ENCODE data around the gene RNF44.

Gene RNF44

DNA sequence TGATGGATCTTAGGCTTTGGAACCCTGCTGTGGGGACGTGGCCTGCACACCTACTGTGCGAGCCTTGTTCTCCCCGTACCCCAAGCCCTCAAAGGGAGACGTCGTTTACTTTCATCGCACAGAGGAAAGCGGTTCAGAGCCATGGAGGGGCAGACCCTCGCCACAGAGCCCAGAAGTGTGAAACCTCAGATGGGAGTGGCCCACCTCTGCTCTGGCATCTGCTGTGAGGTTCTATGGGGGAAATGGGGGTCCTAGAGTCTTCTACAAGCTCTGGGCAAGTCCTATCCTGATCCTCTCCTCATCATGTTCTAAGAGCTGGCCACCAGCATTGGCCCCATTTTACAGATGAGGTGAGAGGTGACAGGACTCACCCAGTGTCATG is 3.7 kb upstream of the RNF44 start:
- no peak for TF ChIP-seq CTCF (IDR thresholded peaks at IDR 0.05)
- no peak for DNase-seq (ENCODE audit: low spot score)
- H3K4me3 ChIP-seq, result no peak overlapping the region
- H3K27ac ChIP-seq, result peak overlapping the region in 1 of 2 donors; percentile 14

- DNase-seq (ENCODE audit: low spot score), result no peak
- TF ChIP-seq CTCF (IDR thresholded peaks at IDR 0.05), result no peak
- Histone ChIP-seq H3K4me3 (no peak overlapping the region), H3K27ac (no peak overlapping the region)
Measured at GRCh38 chr5:176540476-176540899, 3.3 kb upstream of the RNF44 start.

GRCh38 chr5:176538989-176539384 is 1.8 kb upstream of the RNF44 start:
- no peak for TF ChIP-seq CTCF (IDR thresholded peaks at IDR 0.05)
- DNase-seq (ENCODE audit: low spot score), result no peak
- Histone ChIP-seq H3K27ac (no peak overlapping the region), H3K4me3 (no peak overlapping the region)

DNA sequence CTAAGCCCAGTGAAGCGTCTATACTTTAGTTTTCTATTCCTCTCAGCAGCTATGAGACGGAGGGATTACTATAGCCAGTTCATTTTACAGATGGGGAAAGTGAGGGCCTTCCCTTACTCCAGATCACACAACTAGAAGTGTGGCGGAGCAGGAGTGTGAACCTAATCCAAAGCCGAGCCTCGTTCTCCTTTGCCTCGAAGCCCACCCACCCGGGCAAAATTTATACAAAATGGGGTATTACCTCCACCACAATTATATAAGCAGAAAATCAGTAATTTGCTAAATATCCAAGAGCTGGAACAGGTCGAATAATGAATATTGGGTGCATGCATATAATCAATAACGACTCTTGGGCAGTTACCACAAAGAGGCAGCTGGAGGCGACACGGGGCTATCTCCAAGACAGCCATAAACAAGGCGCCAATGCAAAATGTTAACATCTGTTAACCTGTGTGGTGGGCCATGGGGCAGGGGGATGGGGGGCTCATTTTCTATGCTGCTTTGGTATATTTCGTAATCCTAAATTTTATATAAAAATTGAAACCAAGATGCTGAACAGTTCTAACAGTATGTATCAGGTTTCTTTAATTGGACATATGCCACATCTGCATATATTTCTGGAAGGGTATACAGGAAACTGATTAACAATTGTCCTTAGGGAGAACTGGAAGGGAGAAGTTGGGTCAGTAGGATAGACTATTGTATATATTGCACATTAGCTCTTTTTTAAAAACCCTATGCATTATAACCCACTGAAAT is 1.2 kb upstream of the RNF44 start:
- peak overlapping the region; percentile 90 to 100 for H3K27ac ChIP-seq
- no peak for DNase-seq (ENCODE audit: low spot score)
- H3K4me3 ChIP-seq, result peak overlapping the region; percentile 99
- TF ChIP-seq CTCF (IDR thresholded peaks at IDR 0.05), result no peak

GRCh38 chr5:176537554-176538229 is 490 bp upstream of the RNF44 start:
- DNase-seq (ENCODE audit: low spot score), result peak; percentile 100

GRCh38 chr5:176536132-176536901 is 885 bp downstream of the RNF44 start:
- DNase-seq (ENCODE audit: low spot score), result no peak
- H3K4me3 ChIP-seq, result peak overlapping the region; percentile 99
- no peak for TF ChIP-seq CTCF (IDR thresholded peaks at IDR 0.05)
- H3K27ac ChIP-seq, result peak overlapping the region; percentile 90 to 100

More at GRCh38 chr5:176537554-176538229, 490 bp upstream of the RNF44 start:
- peak overlapping the region; percentile 90 to 100 for H3K27ac ChIP-seq
- no peak for TF ChIP-seq CTCF (IDR thresholded peaks at IDR 0.05)
- H3K4me3 ChIP-seq, result peak overlapping the region; percentile 99

Measured in coronary artery (tissue), 2 donors.